Measurements from ENCODE around the gene RIC8B.

RIC8B gene

DNA sequence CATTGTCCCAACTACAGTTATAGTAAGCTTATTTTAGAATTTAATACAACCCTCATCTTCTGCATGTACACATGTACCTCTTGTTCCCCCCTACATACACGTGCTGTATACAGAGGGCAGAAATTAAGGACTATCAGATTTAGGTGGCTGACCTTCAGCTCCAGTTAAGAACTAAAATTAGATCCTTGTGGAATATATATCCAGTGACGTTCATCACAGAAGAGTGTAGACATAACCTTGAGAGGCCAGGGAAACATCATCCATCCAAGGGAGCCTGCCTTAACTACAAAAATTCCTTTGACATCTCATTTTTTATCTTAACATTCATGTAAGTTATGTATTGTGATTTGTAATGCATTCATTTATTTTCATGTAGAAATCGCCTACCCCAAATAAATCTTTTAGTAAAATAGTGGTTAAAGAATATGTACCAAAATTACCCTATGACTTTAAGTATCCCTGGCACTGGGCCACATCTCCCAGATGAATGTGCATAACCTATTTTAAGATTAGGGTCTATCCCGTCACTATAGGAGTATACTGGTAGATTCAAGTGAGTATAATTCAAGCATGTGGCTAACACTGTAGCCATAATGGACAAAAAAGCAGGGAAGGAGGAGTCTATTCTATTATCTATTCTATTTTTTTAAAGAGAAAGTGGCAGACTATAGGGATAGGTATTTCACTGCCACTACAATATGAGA is 27.5 kb downstream of the RIC8B start:
- no peak for DNase-seq (ENCODE audit: low spot score)

GRCh38 chr12:106804668-106805067 is 30.2 kb downstream of the RIC8B start:
- DNase-seq (ENCODE audit: low spot score) = no peak

GRCh38 chr12:106814714-106815113 is 40.2 kb downstream of the RIC8B start:
- DNase-seq (ENCODE audit: low spot score) = no peak

- DNase-seq (ENCODE audit: low spot score) = no peak
These were observed 41.3 kb downstream of the RIC8B start for GRCh38 chr12:106815741-106816140.

DNA sequence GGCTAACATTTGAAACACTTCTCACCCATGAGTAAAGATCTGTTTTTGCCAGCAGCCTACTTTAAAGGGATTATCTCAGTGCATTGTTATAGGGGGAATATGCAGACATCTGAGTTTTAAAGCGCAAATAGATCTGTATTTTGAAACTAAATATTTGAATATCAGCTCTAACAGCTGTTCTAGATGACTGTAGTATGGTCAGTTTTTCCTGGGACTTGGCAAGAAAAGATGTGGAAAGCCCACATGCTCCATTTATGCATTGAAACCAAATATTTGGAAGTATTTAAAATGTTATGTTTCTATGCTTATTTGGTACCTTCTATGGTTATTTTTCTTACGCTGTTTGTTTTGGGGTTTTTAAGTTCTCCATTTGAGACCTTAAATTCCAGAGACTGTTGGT is 41.7 kb downstream of the RIC8B start:
- DNase-seq (ENCODE audit: low spot score) = no peak

DNA sequence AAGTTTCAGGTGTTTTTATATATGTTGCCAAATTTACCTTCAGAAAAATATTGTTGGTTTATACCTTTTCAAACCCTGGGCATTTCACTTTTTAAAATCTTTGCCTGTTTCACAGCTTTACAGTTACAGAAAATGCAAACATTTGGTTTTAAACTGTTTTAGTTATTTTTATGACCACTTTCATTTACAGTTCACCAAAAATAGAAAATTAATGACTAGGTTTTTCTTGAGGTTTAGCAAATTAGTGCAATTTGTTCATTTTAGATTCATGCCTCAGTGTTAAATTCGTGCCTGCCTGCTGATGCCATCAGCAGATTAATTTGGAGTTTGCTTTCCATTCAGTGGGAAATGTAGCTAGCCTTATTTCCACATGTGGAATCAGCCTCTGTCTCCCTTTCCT is 45.5 kb downstream of the RIC8B start:
- DNase-seq (ENCODE audit: low spot score) = no peak

GRCh38 chr12:106831699-106832098 is 57.2 kb downstream of the RIC8B start:
- DNase-seq (ENCODE audit: low spot score) = no peak

DNA sequence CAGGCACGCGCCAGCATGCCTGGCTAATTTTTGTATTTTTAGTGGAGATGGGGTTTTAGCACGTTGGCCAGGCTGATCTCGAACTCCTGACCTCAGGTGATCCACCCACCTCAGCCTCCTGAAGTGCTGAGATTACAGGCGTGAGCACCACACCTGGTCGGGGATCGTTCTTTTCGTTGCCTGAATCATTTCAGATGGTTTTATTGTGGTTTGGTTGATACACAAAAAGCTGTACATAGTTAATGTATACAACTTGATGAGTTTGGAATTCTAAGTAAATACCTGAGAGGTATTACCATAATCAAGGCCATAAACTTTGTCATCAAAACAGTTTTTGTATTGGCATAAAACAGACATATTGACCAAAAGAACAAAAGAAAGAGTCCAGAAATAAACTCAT is 63.3 kb downstream of the RIC8B start:
- DNase-seq (ENCODE audit: low spot score) = no peak

- DNase-seq (ENCODE audit: low spot score) = no peak
These were observed 64.9 kb downstream of the RIC8B start for GRCh38 chr12:106839333-106839732.

DNA sequence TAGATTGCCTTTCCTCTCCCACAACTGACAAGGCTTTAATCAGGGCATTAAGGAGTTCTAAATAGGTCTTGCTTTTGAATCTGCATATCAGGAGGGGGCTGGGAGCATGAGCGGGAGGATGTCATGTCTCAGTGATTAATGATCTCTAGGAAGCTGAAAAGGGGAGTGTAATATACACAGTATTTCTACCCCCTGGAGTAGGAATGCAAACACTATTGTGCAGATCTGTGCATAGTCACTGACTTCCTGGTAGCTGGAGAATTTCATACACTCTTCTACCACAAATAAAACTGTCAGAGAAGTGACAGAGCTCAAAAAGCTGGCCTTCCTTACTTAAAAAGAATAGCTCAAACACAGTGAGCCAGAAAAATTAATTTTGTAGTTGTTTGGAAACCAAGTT is 65.8 kb downstream of the RIC8B start:
- DNase-seq (ENCODE audit: low spot score) = no peak

- DNase-seq (ENCODE audit: low spot score) = peak; percentile 61
These were observed 67.2 kb downstream of the RIC8B start for GRCh38 chr12:106841510-106842302.

- DNase-seq (ENCODE audit: low spot score) = no peak
These were observed 71.4 kb downstream of the RIC8B start for GRCh38 chr12:106845902-106846301.

- no peak for DNase-seq (ENCODE audit: low spot score)
These were observed 73.4 kb downstream of the RIC8B start for GRCh38 chr12:106847861-106848260.

DNA sequence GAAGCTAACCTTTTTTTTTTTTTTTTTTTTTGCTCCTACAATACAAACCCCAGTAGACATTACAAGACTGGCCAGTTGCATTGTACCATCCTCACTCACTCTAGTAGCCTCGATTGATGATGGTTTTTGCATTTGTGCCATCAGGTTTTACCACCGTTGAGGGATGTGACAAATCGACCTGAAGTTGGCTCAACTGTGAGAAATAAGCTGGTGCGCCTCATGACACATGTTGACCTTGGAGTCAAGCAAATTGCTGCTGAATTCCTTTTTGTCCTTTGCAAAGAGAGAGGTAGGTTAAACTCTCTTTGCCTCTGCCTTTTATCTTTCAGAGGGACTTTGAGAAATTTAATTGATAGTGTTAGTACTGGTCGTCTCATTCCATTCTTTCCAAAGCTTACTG is 76.8 kb downstream of the RIC8B start:
- no peak for DNase-seq (ENCODE audit: low spot score)

DNA sequence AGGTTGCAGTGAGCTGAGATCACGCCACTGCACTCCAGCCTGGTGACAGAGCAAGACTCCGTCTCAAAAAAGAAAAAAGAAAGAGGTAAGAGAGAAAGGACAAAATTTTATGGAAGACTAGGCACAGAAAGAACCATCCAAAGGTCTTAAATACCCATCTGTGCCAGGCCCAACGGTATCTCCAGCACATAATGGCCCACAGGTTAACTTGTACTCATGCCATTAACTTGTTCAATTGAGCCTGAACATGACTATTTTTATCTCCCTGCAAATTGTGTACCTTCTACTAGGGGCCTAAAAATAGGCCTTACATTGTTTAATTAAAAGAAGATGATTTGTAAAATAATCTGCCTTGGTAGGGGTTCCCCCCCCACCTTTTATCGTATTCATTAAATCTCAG is 80.2 kb downstream of the RIC8B start:
- DNase-seq (ENCODE audit: low spot score) = no peak

DNA sequence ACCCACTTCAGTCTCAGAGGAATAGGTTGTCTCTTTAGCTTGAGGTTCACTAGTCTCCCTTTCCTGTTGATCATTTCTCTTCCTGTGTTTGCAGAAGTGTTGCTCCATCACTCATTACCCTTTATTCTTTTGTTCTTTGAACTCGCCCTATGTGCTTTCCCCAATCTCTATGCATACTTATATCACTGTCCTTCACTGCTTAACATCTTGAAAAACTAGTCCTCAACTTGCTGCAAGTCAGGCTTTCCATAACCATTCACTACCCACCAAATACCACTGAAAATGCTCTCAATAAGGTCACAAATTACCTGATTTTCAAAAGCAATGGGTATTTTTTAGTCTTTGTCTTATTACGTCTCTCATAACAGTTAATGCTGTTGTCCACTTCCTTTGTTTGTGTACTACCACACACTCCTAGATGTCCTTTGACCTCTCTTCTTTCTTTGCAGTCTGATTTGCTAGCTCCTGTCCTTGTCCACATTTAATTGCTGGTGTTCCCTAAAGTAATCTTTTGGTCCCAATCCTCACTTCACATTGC is 80.8 kb downstream of the RIC8B start:
- DNase-seq (ENCODE audit: low spot score) = no peak

- peak; percentile 15 for DNase-seq (ENCODE audit: low spot score)
These were observed 87.8 kb downstream of the RIC8B start for GRCh38 chr12:106861984-106862916.

GRCh38 chr12:106863189-106863588 is 88.7 kb downstream of the RIC8B start:
- DNase-seq (ENCODE audit: low spot score) = no peak

DNA sequence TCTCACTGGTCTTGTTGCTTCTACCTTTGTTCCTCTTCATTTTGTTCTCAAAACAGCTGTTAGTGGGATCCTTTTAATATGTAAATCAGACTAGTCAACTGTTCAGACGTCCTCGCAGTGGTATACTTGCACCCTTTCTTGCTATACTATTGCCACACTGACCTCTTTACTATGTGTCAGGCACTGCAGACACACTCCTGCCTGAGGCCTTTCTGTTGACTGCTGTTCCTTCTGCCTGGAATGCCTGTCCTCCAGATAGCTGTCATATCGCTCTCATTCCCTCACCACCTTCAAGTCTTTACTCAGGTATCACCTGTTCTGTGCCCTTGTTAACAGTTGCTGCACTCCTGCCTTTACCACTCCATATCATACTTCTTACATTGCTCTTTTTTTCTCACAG is 91.2 kb downstream of the RIC8B start:
- no peak for DNase-seq (ENCODE audit: low spot score)

- DNase-seq (ENCODE audit: low spot score) = no peak
These were observed 92.1 kb downstream of the RIC8B start for GRCh38 chr12:106866426-106867080.

- no peak for DNase-seq (ENCODE audit: low spot score)
These were observed 93.2 kb downstream of the RIC8B start for GRCh38 chr12:106867651-106868050.
